CMK (cell line): ENCODE data around the gene LRP1.

ENCODE experiments used
- DNase-seq: peaks from one replicate; pipeline ENCODE4 v3.0.0-alpha.2; 2010; ENCODE audit warnings: low read depth

LRP1 gene

DNA sequence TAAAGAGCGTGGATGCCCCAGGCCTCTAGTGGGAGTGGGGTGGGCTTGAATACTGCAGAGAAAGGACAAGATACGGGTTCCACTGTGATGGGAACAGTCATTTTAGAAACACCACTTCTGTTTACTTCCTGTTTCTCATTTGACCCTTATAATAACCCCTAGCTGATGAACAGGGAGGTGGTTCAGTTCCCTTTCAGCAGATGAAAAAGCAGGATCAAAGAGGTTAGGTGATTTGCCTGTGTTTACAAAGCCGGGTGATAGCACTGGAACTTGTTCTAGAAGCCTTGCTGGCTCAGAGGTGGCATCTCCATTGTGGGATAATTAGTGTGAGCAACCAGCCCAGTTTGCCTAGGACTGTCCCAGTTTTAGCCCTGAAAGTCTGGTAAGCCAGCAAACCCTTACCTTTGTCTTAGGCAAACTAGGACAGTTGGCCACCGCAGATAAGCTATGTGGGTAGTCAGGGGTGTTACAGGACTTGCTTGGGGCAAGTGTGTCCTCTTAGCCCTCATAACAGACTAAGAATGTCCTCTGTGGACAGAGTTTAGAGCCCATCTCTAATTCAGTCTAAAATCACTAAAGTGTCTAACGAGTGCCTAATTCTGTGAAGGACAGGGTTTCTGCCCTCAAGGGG is 26.6 kb downstream of the LRP1 start:
- DNase-seq = no peak

DNA sequence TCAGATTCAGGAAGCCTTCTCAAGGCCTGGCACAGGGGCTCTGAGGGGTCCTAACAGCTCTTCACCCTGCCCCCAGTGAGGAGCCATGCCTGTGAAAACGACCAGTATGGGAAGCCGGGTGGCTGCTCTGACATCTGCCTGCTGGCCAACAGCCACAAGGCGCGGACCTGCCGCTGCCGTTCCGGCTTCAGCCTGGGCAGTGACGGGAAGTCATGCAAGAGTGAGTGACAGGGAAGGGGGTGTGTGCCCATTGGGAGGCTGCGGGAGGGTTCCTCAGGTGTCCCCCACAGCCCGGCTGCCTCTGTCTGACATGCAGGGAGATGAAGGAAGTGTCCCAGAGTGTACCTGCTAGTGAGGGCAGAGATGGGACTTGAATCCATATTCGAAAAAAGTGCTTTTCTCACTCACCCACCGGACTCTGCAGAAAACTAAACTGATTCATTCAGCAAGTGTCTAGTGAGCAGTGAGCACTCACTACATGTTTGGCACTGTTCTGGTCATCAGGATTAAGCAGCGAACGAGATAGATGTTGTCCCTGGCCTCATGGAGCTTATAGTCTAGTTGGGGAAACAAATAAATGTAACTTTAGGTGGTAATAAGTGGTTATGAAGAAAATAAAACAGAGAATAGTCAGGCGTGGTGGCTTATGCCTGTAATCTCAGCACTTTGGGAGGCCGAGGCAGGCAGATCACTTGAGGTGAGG is 28.6 kb downstream of the LRP1 start:
- DNase-seq = no peak

DNA sequence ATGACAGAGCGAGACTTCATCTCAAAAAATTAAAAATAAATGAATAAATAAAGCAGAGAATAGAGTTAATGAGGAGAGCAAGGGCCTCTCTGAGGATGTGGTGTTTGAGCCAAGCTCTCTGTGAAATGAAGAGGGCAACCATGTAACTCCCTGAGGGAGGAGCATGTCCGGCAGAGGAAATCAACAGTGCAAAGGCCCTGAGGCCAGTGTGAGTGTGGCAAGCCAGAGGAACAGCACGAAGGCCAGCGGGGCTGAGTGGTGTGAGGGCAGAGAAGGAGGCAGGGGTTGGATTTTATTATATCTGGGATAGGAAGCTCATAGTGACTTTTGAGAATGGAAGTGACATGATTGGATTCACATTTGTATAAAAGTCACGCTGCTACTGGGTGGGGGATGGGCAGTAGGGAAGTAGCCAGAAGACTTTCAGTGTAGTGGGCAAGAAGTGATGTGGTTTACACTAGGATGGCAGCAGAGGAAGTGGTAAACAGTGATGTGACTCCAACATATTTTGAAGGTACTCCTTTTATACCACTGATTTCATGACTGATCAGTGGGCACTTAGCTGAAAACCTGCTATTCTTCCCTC is 29.4 kb downstream of the LRP1 start:
- no peak for DNase-seq

DNA sequence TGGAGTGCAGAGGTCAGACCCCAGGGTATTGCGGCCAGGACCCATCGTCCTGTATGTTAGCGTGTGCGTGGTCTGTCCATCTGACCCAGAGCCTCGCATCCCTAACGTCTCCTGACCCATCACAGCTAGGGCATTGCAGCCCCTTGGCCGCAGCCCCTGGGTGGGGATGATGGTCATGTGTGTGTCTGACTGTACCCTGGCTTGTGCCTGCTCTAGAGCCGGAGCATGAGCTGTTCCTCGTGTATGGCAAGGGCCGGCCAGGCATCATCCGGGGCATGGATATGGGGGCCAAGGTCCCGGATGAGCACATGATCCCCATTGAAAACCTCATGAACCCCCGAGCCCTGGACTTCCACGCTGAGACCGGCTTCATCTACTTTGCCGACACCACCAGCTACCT is 29.9 kb downstream of the LRP1 start:
- DNase-seq = no peak

DNA sequence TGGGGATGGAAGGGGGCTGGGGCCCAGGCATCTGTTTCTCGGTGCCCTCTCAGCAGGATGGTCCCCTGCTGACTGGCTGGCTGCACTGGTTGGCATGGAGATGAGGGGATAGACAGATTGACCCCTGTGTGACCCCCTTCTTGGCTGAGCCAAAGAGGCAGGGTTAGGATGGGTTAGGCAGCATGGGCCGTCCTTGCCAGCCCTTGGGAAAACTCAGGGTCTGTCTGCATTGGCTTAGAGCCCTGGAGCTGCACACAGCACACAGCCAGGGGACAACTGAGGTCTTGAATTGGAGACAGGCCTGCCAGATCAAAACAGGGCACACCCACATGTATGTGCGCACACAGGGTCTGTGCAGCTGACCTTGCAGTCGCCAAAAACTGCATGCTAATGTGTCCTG is 30.4 kb downstream of the LRP1 start:
- no peak for DNase-seq

DNA sequence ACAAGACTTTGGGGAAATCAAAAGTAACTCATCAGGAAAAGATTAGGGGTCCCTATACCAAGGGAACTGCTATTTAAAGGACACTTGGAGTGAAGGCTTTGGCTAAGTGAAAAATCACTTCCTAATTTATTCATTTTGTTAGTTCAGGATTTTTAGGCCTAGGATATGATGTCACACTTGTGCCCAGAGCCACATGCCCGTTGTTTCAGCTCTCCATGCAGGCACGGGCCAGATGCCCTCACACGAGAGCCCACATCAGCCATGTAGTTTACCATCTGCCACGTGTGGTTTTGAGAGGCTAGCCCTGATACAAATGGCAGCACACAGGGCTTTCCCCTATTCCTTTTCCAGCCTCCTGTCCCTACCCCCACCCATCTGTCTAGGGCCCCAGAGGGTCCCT is 31.0 kb downstream of the LRP1 start:
- DNase-seq = no peak

DNA sequence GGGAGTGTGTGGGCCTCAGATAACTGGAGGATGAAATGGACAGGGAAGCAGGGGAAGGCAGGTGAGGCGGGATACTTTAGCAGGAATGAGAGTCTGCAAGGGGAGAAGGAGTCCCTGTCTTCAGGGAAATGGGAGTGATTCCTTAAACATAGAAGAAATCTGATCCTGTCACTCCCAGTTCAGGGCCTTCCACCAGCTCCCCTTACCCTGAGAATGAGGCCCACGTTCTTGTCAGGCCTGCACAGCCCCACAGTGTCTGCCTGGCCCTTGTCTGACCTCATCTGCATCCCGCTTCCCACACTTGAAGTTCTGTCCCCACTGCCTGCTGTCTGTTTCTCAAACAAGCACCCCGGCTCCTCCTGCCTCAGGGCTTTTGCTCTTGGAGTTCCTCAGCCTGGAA is 31.8 kb downstream of the LRP1 start:
- no peak for DNase-seq

DNA sequence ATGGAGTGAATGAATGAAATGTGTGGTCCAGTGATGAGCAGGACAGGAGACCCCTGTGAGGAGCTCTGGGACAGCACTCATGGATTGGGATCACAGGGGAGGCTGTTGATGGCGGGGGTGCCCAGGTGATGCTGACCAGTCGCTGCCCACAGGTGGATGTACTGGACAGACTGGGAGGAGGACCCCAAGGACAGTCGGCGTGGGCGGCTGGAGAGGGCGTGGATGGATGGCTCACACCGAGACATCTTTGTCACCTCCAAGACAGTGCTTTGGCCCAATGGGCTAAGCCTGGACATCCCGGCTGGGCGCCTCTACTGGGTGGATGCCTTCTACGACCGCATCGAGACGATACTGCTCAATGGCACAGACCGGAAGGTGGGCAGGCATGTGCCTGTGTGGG is 32.5 kb downstream of the LRP1 start:
- DNase-seq = no peak

DNA sequence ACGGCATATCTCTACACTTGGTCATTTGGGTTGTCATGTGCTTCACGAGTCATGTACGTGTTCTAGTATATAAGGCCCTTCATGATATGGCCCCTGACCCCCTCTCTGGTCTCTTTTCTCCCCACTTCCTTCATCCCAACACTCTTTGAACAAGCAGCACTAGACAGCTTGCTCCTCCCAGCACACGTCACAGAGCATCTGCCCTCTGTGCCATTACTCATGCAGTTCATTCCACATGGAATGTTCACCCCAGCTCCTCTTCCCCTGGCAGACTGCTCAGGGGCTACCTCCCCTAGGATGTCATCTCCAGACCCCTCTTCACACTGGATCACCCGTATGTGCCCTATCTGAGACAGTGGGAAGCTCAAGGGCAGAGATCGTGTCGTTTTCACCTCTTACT is 33.2 kb downstream of the LRP1 start:
- no peak for DNase-seq

DNA sequence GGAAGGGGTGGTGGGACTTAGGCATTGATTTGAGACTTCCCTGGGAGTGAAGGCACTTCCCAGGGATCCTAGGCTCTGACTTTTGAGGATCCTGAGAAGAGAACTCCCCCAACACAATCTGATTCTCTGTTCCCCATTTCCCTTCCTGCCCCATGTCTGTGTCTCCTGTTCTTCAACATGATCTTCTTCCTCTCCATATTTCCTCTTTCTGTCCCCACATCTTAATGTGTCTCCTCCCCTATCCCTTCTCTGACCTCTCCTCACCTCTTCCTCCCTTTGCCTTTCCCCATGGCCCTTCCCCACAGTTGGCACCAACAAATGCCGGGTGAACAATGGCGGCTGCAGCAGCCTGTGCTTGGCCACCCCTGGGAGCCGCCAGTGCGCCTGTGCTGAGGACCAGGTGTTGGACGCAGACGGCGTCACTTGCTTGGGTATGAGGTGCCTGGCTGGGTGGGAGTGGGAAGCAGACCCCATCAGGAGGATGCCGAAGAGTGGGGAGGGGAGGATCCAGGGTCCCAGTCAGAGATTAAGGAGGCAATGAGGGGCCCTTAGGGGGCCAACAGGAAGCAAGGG is 34.4 kb downstream of the LRP1 start:
- DNase-seq = no peak

DNA sequence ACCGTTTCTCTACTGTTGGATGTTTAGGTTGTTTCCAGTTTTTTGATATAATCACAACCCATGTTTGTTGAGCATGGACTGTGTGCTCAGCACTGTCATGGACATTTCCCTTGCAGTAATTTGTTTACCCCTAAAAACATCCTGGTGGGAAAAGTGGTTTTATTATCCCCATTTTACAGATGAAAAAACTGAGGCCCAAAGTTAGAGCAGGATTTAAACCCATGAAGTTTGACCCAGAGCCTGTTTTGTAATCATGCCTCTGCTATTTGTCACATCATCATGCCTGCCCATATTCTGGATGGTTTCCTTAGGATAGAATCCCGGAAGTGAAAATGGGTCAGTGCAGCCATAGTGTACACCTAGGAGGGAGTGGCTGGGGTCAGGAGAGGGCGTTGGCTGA is 36.2 kb downstream of the LRP1 start:
- no peak for DNase-seq

DNA sequence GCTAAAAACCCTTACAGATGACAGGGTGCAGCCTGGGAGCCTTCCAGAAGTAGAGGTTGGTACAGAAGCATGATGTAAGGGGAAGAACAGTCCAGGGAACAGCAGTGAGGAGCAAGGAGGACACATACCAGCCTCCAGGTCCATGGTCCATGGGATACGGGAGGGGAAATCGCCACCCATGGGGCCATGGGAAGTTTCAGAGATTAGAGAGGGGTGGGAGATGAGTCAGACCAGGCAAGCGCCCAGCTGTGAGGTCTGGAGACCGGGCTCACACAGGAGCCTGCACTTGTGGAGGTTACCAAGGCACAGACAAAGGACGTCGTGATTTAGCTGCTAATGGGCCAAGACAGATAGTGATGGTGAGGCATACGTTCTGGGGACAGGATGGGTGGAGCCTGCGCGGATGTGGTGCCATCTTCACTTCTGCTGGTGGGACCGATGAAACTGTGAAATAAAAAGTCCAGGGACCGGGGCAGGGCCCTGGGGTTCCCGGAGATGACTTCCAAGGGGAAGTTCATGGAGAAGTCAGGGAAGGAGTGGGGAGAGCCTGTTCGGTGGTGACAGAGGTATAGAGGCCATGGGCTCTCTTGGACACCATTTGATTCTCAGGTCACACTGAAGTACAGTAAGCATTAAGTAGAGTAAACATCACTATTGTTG is 36.8 kb downstream of the LRP1 start:
- no peak for DNase-seq

DNA sequence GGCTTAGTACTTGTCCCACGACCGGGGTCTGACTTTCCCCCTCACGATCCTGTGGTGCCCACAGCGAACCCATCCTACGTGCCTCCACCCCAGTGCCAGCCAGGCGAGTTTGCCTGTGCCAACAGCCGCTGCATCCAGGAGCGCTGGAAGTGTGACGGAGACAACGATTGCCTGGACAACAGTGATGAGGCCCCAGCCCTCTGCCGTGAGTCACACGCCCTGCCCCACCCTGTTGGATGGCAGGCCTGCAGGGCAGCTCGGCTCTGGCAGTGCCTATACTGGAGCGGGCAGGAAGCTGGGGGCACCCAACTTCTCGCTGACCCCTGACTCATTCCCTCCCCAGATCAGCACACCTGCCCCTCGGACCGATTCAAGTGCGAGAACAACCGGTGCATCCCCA is 37.5 kb downstream of the LRP1 start:
- no peak for DNase-seq

DNA sequence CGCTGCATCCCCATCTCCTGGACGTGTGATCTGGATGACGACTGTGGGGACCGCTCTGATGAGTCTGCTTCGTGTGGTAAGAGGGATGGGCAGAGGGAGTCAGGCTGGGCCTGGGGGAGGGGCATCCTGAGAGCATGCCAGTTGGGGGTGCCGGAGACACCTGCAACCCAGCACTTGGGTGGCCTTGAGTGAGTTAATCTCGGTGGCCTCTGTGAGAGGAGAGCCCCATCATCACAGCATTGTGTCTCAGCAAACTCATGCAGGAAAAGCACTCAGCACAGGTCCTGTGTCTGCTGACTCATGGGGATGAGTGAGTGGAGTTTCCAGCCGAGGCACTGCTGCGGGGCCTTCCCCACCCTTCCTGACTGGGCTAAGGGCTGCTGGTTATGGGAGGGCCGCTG is 38.7 kb downstream of the LRP1 start:
- DNase-seq = no peak

DNA sequence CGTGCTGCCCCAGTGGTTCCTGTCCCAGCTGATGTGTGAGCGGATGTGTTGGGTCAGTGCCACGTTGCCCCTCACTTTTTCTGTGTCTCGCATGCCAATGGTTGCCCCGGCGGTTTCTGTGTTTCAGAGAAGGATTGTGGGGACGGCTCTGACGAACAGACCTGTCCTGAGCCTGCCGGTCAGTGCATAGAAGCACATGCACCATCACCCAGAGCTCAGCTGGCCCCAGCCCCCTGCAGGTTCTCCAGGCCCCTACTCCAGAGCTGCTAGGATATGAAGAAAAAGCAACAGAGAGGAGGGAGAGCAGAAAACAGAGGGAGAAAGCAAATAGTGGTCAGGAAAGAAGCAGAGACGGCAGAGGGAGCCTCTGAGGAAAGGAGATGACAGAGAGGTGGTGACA is 39.8 kb downstream of the LRP1 start:
- no peak for DNase-seq

DNA sequence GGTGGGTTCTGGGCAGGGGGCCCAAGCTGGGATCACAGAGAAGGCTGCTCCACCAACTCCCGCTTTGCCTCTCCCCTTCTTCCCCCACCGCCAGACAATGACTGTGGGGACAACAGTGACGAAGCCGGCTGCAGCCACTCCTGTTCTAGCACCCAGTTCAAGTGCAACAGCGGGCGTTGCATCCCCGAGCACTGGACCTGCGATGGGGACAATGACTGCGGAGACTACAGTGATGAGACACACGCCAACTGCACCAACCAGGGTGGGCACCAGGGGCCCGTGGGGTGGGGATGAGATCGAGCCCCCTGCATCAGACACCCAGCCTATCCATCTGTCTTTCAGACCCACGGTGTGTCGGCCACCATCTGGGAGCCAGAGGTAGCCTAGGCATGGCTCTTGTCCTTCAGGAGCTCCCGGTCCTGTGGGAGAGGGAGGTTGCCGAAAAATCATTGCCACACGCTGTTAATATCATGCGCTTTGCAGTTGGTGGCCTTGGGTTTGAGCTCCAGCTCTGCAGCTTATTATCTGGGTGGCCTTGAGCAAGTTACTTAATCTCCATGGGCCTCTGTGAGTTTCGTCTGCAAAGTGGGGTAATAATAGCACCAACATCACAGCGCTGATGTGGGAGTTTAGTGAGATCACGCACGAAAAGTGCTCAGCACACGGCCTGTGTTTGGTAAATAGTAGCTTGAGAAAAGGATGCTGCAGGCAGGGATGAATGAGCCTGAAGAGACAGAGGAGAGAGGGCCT is 40.9 kb downstream of the LRP1 start:
- no peak for DNase-seq

DNA sequence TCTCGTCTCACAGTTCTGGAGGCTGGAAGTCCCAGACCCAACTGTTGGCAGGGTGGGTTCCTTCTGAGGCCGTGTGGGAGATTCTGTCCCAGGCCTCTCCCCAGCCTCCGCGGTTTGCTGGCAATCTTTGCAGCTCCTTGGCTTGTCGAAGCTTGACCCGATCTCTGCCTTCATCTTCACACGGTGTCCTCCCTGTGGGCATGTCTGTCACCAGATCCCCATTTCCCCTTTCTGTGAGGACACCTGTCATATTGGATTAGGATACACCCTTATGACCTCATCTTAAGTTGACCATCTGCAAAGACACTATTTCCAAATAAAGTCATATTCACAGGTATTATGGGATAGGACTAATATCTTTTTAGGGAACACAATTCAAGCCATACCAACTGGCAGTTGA is 41.7 kb downstream of the LRP1 start:
- no peak for DNase-seq

DNA sequence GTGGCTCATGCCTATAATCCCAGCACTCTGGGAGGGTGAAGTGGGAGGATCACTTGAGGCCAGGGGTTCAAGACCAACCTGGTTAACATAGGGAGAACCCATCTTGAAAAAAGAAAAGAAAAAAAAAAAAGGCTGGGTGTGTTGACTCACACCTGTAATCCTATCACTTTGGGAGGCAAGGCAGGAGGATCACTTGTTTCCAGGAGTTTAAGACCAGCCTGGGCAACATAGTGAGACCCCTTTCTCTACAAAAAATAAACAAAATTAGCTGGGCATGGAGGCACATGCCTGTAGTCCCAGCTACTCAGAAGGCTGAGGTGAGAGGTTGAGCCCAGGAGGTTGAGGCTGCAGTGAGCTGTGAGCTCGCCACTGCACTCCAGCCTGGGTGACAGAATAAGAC is 42.1 kb downstream of the LRP1 start:
- no peak for DNase-seq

DNA sequence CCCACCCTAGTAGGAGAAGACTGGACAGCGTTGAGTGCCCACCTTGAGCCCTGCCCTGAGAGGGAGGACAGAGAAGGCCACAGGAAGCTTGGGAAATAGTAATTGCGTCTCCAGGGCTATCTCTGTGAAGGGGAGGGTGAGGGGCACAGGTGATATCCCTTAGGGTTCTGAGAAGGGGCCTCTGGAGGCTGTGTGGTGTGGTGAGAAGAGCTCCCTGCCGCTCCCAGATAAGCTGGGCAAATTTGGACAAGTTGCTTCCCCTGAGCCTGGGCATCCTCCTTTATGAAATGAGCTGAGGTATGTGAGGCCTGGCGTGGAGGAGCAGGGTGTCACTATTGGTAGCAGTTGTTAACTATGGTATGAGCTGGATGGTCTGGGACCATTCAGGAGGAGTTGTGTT is 42.6 kb downstream of the LRP1 start:
- no peak for DNase-seq

DNA sequence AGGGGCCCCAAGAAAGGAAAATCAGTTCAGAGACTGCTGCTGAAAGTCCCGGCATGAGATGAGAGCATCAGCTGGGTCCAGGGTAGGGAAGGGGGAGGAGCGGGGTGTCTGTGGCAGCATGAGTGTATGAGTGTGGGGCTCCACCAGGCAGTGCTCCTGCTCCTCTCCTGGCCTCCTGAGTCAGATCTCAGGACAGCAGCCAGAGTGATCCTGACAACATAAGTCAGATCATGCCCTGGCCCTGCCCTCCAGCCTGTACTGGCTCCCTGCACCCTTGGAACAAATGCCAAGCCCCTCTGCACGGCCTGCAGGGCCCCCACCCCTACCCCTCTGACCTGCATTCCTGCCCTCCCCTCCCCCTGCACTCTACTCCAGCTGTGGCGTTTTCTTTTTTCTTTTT is 43.4 kb downstream of the LRP1 start:
- no peak for DNase-seq

DNA sequence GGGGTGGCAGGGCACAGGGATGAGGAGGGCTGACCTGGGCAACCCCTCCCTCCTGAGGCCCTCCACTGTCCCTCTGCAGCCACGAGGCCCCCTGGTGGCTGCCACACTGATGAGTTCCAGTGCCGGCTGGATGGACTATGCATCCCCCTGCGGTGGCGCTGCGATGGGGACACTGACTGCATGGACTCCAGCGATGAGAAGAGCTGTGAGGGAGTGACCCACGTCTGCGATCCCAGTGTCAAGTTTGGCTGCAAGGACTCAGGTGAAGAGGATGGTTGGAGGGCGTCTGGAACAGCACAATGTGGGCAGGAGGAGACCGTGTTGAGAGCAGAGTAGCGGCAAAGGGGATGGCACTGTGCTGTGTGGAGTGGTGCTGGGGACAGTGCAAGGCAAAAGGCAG is 44.8 kb downstream of the LRP1 start:
- DNase-seq = no peak

DNA sequence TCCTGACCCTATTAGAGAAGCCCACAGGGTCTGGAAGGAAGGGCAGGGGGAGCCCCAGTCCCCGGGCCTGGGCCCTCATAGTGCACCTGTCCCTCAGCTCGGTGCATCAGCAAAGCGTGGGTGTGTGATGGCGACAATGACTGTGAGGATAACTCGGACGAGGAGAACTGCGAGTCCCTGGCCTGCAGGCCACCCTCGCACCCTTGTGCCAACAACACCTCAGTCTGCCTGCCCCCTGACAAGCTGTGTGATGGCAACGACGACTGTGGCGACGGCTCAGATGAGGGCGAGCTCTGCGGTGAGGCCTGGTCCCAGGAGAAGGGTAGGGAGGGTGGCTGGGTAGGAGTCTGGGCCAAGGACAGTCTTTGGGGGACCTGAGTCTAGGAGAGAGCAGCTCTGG is 45.4 kb downstream of the LRP1 start:
- no peak for DNase-seq
